GM12878 (cell line): Measurements from ENCODE around the gene KLHDC9. TPM values are rescaled to one million over a fixed set of nuclear protein-coding genes. Genes with fewer than 3 reads are reported as not detected.

Experiments
- ATAC-seq: fragments of 200-7000 bp; cut with Tn5 transposase; 3 replicates; pipeline ENCODE4 v1.9.1; 2020; ENCODE audit warnings: mild to moderate bottlenecking, moderate library complexity
- BruUV-seq: library from RNA; stranded (reverse); fragments of 400-500 nt; replicated peaks from 2 replicates; lab custom pipeline; 2021; lab: Mats Ljungman, UMichigan
- CTCF ChIA-PET: fragments of 300-600 bp; sonication (Branson Sonifier 250); formaldehyde crosslinking; extraction: SDS; loops from one replicate; lab custom pipeline; 2021; ENCODE audit warnings: inconsistent platforms; lab: Yijun Ruan, JAX
- POLR2A ChIA-PET: fragments of 350-600 bp; formaldehyde crosslinking; extraction: SDS; loops from one replicate; lab custom pipeline; 2021; ENCODE audit warnings: inconsistent platforms; lab: Charles Lee
- RAD21 ChIA-PET: fragments of 300-600 bp; sonication (Branson Sonifier 250); formaldehyde crosslinking; loops from one replicate; lab custom pipeline; 2023; ENCODE audit warnings: antibody characterized with exemption; ENCODE audit not compliant: unreplicated experiment; lab: Charles Lee
- SMC1A ChIA-PET: fragments of 300-600 bp; sonication (Branson Sonifier 250); formaldehyde crosslinking; loops from one replicate; lab custom pipeline; 2023; ENCODE audit not compliant: unreplicated experiment, uncharacterized antibody; lab: Charles Lee
- DNase-seq: peaks from one replicate; pipeline ENCODE4 v3.0.0-alpha.2; 2011; ENCODE audit warnings: low read depth, low spot score
- FAIRE-seq: peaks from 3 replicates; lab custom pipeline; 2011; peaks lifted over from hg19 to GRCh38; lab: Jason Lieb, UNC
- H2AFZ ChIP-seq: 2 replicates; pipeline ENCODE4 v1.6.0; 2011; ENCODE audit warnings: low read depth, low read length, control low read depth; ENCODE audit not compliant: control insufficient read depth
- H3K27ac ChIP-seq: 2 replicates; pipeline ENCODE4 v1.5.1; 2011; ENCODE audit warnings: control low read depth; ENCODE audit not compliant: control insufficient read depth, insufficient read depth
- H3K27me3 ChIP-seq, 2 experiments: replicated peaks in 1 of 2; 2 replicates each; pipeline versions ENCODE4 v1.6.0 to v1.6.1; 2011; ENCODE audit warnings: low read length in 1 of 2; ENCODE audit not compliant: control insufficient read depth in 2 of 2, insufficient read depth in 2 of 2
- H3K36me3 ChIP-seq, 2 experiments: 2 replicates each; pipeline ENCODE4 v1.5.1; 2011; ENCODE audit warnings: low read length in 1 of 2; ENCODE audit not compliant: control insufficient read depth in 2 of 2, insufficient read depth in 2 of 2
- H3K4me1 ChIP-seq: 2 replicates; pipeline ENCODE4 v1.6.1; 2011; ENCODE audit warnings: mild to moderate bottlenecking, low read length, moderate library complexity, mixed read lengths; ENCODE audit not compliant: control insufficient read depth, insufficient read depth
- H3K4me2 ChIP-seq: 2 replicates; pipeline ENCODE4 v1.6.0; 2011; ENCODE audit warnings: control low read depth; ENCODE audit not compliant: control insufficient read depth, insufficient read depth
- H3K4me3 ChIP-seq: fragments of 200-600 bp; sonication (generic); 2 replicates; pipeline ENCODE4 v1.5.1; 2016
- H3K79me2 ChIP-seq: 2 replicates; pipeline ENCODE4 v1.6.0; 2011; ENCODE audit warnings: low read length; ENCODE audit not compliant: control insufficient read depth, insufficient read depth
- H3K9ac ChIP-seq: 2 replicates; pipeline ENCODE4 v1.8.0; 2011; ENCODE audit warnings: low read length, control low read depth, mixed read lengths; ENCODE audit not compliant: control insufficient read depth, insufficient read depth
- H3K9me3 ChIP-seq: replicated peaks from 3 replicates; pipeline ENCODE4 v1.5.1; 2011; ENCODE audit warnings: mild to moderate bottlenecking, low read length; ENCODE audit not compliant: control insufficient read depth, insufficient read depth
- H4K20me1 ChIP-seq: 2 replicates; pipeline ENCODE4 v1.6.0; 2011; ENCODE audit not compliant: control insufficient read depth, insufficient read depth
- ASH2L ChIP-seq: fragments of 300-600, 200-600 bp; sonication (generic); IDR thresholded peaks from 2 replicates; pipeline ENCODE4 v1.6.1; 2017; ENCODE audit warnings: low read depth, mild to moderate bottlenecking, borderline replicate concordance
- ATF2 ChIP-seq: IDR thresholded peaks from 2 replicates; pipeline ENCODE4 v1.6.1; 2012; ENCODE audit warnings: low read length, inconsistent platforms
- ATF3 ChIP-seq: IDR thresholded peaks from 2 replicates; pipeline ENCODE4 v1.6.1; 2011; ENCODE audit warnings: low read depth, mild to moderate bottlenecking, low read length, moderate library complexity, borderline replicate concordance; ENCODE audit errors: extremely low read depth
- BCL11A ChIP-seq: IDR thresholded peaks from 2 replicates; pipeline ENCODE4 v1.6.1; 2011; ENCODE audit warnings: low read depth, low read length
- BCLAF1 ChIP-seq: fragments of 450-650 bp; IDR thresholded peaks from 2 replicates; pipeline ENCODE4 v1.6.1; 2017; ENCODE audit warnings: antibody characterized with exemption, mild to moderate bottlenecking, moderate library complexity
- CHD2 ChIP-seq: IDR thresholded peaks from 2 replicates; pipeline ENCODE4 v1.6.1; 2011; ENCODE audit warnings: low read depth, low read length, improper control_type of control experiment, borderline replicate concordance
- CREM ChIP-seq: IDR thresholded peaks from 2 replicates; pipeline ENCODE4 v1.6.1; 2014; ENCODE audit warnings: antibody characterized with exemption, low read depth
- DPF2 ChIP-seq: fragments of 450-650 bp; IDR thresholded peaks from 2 replicates; pipeline ENCODE4 v1.6.1; 2017; ENCODE audit warnings: mild to moderate bottlenecking
- ETV6 ChIP-seq, 2 experiments: fragments of 450-650 bp in 1 of 2; IDR thresholded peaks in 1 of 2; conservative IDR thresholded peaks in 1 of 2; 2 replicates each; pipeline ENCODE4 v1.6.1; 2014; ENCODE audit warnings: antibody characterized with exemption in 1 of 2, borderline replicate concordance in 1 of 2, low read depth in 1 of 2, mild to moderate bottlenecking in 1 of 2, moderate library complexity in 1 of 2
- GABPA ChIP-seq: IDR thresholded peaks from 2 replicates; pipeline ENCODE4 v1.6.1; 2014; ENCODE audit warnings: antibody characterized with exemption, low read depth, mild to moderate bottlenecking, inconsistent platforms
- IKZF2 ChIP-seq, 2 experiments: fragments of 450-650 bp; IDR thresholded peaks; 2 replicates each; pipeline ENCODE4 v1.6.1; 2017; ENCODE audit warnings: mild to moderate bottlenecking in 2 of 2, moderate library complexity in 2 of 2
- KDM1A ChIP-seq: fragments of 200-600 bp; sonication (generic); IDR thresholded peaks from 2 replicates; pipeline ENCODE4 v1.6.1; 2016; ENCODE audit warnings: borderline replicate concordance
- RCOR1 ChIP-seq: conservative IDR thresholded peaks from 2 replicates; pipeline ENCODE4 v1.6.1; 2012; ENCODE audit warnings: low read depth, low read length, improper control_type of control experiment
- TAF1 ChIP-seq: IDR thresholded peaks from 2 replicates; pipeline ENCODE4 v1.6.1; 2011; ENCODE audit warnings: mild to moderate bottlenecking, low read depth, low read length, borderline replicate concordance
- TBL1XR1 ChIP-seq: IDR thresholded peaks from 2 replicates; pipeline ENCODE4 v1.6.1; 2012; ENCODE audit warnings: low read depth, low read length, improper control_type of control experiment
- WGBS: methylation state at CpG from one replicate; pipeline ENCODE4 v1.1.6; 2016; ENCODE audit warnings: low lambda C conversion rate; ENCODE audit not compliant: insufficient replicate concordance, insufficient coverage; ENCODE audit errors: missing lambda C conversion rate; 5-methylcytosine and 5-hydroxymethylcytosine counted together
- in situ Hi-C: fragments of 300-500 bp; cut with MboI; formaldehyde crosslinking; loops from 9 replicates; pipeline ENCODE4 v1.14.3; 2018; ENCODE audit warnings: mixed read lengths
- intact Hi-C: fragments of 100-400 bp; cut with micrococcal nuclease; formaldehyde crosslinking; loops from one replicate; pipeline ENCODE4 v1.14.2; 2022; ENCODE audit not compliant: unreplicated experiment
- polyA plus RNA-seq, 11 experiments: library from polyadenylated mRNA; depleted of rRNA in 4 of 11; unstranded in 6 of 11; stranded (reverse) in 5 of 11; fragments of >200 nt; fragmentation: Nextera tagmentation in 4 of 11; fragmentation: Illumina TruSeq in 1 of 11; extraction: Ambion mirVana in 4 of 11; extraction: Trizol in 1 of 11; gene quantifications; 1 replicate in 1 of 11; 2 replicates in 10 of 11; pipeline versions ENCODE4 v1.2.1 to v1.2.3, GENCODE V29; 2011 to 2016; ENCODE audit warnings: inconsistent platforms in 2 of 11, missing spikeins in 2 of 11, low read depth in 1 of 11
- total RNA-seq, 4 experiments: library from RNA; depleted of rRNA in 3 of 4; stranded (reverse); fragments of >200 nt in 3 of 4; fragmentation: Illumina TruSeq in 1 of 4; extraction: Trizol in 1 of 4; gene quantifications; 2 replicates each; pipeline versions ENCODE4 v1.2.1 to v1.2.3, GENCODE V29; 2013 to 2021

The KLHDC9 gene
- total and polyA plus RNA-seq, 10 of the 15 experiments (the other 5 are each of a cell fraction or from before 2014, with no cell fraction given): 0.66 to 4.9 (median 2.6) TPM

- H3K36me3 ChIP-seq: peaks cover 16% of the 10 kb centered on the region in 2 experiments
- peak; percentile 98 for FAIRE-seq
- TF ChIP-seq BCLAF1 (no peak), TBL1XR1 (no peak), RCOR1 (no peak), TAF1 (no peak), ATF3 (no peak), GABPA (no peak), CREM (peak; percentile 78), IKZF2 (IDR thresholded peaks at IDR 0.05) (no peak), ASH2L (no peak), DPF2 (no peak), ATF2 (no peak), KDM1A (no peak), BCL11A (no peak), ETV6 (conservative IDR thresholded peaks at IDR 0.05 in 1 of 2, IDR thresholded peaks at IDR 0.05 in 1 of 2; ENCODE audit: borderline replicate concordance in 1 of 2, low read depth in 1 of 2) (no peak), CHD2 (no peak)
Observed at GRCh38 chr1:161119092-161119903, 21.1 kb downstream of the KLHDC9 start.

More at GRCh38 chr1:161119092-161119903, 21.1 kb downstream of the KLHDC9 start:
- ChIA-PET SMC1A (interaction anchor here (0.5 to 1.6 kb wide), 3 partner anchors 13 to 36 kb away, joined by 3 to 4 read pairs (median 3); partner anchors contain the start of gene DEDD), CTCF (interaction anchor here (0.7 kb wide), 1 partner anchor 20 kb away, joined by 3 read pairs; no protein-coding TSS in a partner anchor), RAD21 (interaction anchor here (0.5 to 1.4 kb wide), 2 partner anchors 13 to 46 kb away, joined by 3 to 5 read pairs; partner anchors contain the start of gene DEDD), POLR2A (interaction anchor here (0.8 to 3.1 kb wide), 5 partner anchors 10 to 55 kb away, joined by 3 to 24 read pairs (median 4); partner anchors contain the start of genes ARHGAP30 and DEDD)
- 48% methylated on average over 10 of the region's 10 CpGs for WGBS
- Histone ChIP-seq H3K9me3 (no peaks in the 10 kb centered on the region), H3K79me2 (peaks cover 50% of the 10 kb centered on the region), H3K27me3 (no peaks in the 10 kb centered on the region), H3K4me1 (peaks cover 19% of the 10 kb centered on the region), H3K4me3 (peak overlapping the region; percentile 74), H3K27ac (peak overlapping the region; percentile 90), H3K4me2 (peak overlapping the region; percentile 70), H2AFZ (no peak overlapping the region), H4K20me1 (no peaks in the 10 kb centered on the region), H3K9ac (peak overlapping the region; percentile 89; the same call in 1 of the 2 replicates)
- intact Hi-C loops: loop anchor here (5.0 kb wide), 1 partner anchor 72 kb away; the partner anchor contains the start of gene USF1
- DNase-seq (no peak), ATAC-seq (peak; percentile 80)
- in situ Hi-C loops: no loop called here
- no TSS peak for BruUV-seq
